HEK293 (cell line): ENCODE results near the gene SLC47A2.

ENCODE experiments used
- CTCF ChIA-PET: fragments of 350-600 bp; formaldehyde crosslinking; extraction: SDS; loops from one replicate; lab custom pipeline; 2021; ENCODE audit warnings: antibody characterized with exemption; lab: Yijun Ruan, JAX
- POLR2A ChIA-PET: fragments of 300-600 bp; formaldehyde crosslinking; extraction: SDS; loops from one replicate; lab custom pipeline; 2020; ENCODE audit warnings: antibody characterized with exemption, inconsistent platforms; lab: Yijun Ruan, JAX
- H3K27ac ChIP-seq: fragments of 200-500 bp; sonication (Bioruptor generic); 2 replicates; pipeline ENCODE4 v1.5.1; 2014; ENCODE audit warnings: low read depth, low read length, control low read depth, inconsistent platforms; ENCODE audit errors: extremely low read depth
- H3K36me3 ChIP-seq, 2 experiments: fragments of 200-500 bp in 1 of 2; sonication (Bioruptor generic) in 1 of 2; 1 replicate in 1 of 2; 2 replicates in 1 of 2; pipeline ENCODE4 v1.5.1; 2014 to 2017; ENCODE audit warnings: inconsistent platforms in 2 of 2, low read length in 2 of 2; ENCODE audit not compliant: control insufficient read depth in 2 of 2, insufficient read depth in 1 of 2
- H3K4me1 ChIP-seq: fragments of 200-500 bp; sonication (Bioruptor generic); 2 replicates; pipeline ENCODE4 v1.5.1; 2014; ENCODE audit warnings: mild to moderate bottlenecking, low read length, inconsistent platforms; ENCODE audit not compliant: control insufficient read depth, insufficient read depth
- H3K4me3 ChIP-seq: 2 replicates; pipeline ENCODE4 v1.5.1; 2011; ENCODE audit warnings: low read depth, mild to moderate bottlenecking, control low read depth, low read length, moderate library complexity
- H3K9me3 ChIP-seq: fragments of 200-500 bp; sonication (Bioruptor generic); 2 replicates; pipeline ENCODE4 v1.5.1; 2014; ENCODE audit warnings: low read depth, low read length, inconsistent platforms; ENCODE audit not compliant: control insufficient read depth, insufficient read depth
- EGR2 ChIP-seq: fragments of 450-650 bp; formaldehyde crosslinking; IDR thresholded peaks from 2 replicates; pipeline ENCODE4 v1.5.1; 2016; ENCODE audit warnings: low read depth, missing biosample characterization, missing genetic modification characterization
- GLIS2 ChIP-seq: fragments of 450-650 bp; formaldehyde crosslinking; IDR thresholded peaks from 2 replicates; pipeline ENCODE4 v1.5.1; 2016; ENCODE audit warnings: missing biosample characterization, missing genetic modification characterization
- KLF8 ChIP-seq: fragments of 450-650 bp; formaldehyde crosslinking; IDR thresholded peaks from 2 replicates; pipeline ENCODE4 v1.5.1; 2016; ENCODE audit warnings: missing biosample characterization, missing genetic modification characterization
- ZBTB1 ChIP-seq: fragments of 450-650 bp; formaldehyde crosslinking; IDR thresholded peaks from 2 replicates; pipeline ENCODE4 v1.5.1; 2016; ENCODE audit warnings: missing biosample characterization, missing genetic modification characterization
- ZBTB17 ChIP-seq: fragments of 450-650 bp; formaldehyde crosslinking; IDR thresholded peaks from 2 replicates; pipeline ENCODE4 v1.5.1; 2016; ENCODE audit warnings: missing biosample characterization, missing genetic modification characterization
- ZBTB20 ChIP-seq: fragments of 450-650 bp; formaldehyde crosslinking; IDR thresholded peaks from 2 replicates; pipeline ENCODE4 v1.5.1; 2016; ENCODE audit warnings: missing biosample characterization, missing genetic modification characterization
- ZFP3 ChIP-seq: fragments of 450-650 bp; formaldehyde crosslinking; IDR thresholded peaks from 2 replicates; pipeline ENCODE4 v1.5.1; 2016; ENCODE audit warnings: low read depth, missing biosample characterization, missing genetic modification characterization
- ZFP69B ChIP-seq: fragments of 450-650 bp; formaldehyde crosslinking; IDR thresholded peaks from 2 replicates; pipeline ENCODE4 v1.5.1; 2016; ENCODE audit warnings: missing biosample characterization, missing genetic modification characterization
- ZNF184 ChIP-seq: fragments of 450-650 bp; IDR thresholded peaks from 2 replicates; pipeline ENCODE4 v1.5.1; 2018; ENCODE audit warnings: missing biosample characterization, mild to moderate bottlenecking, missing genetic modification characterization
- ZNF223 ChIP-seq: fragments of 450-650 bp; formaldehyde crosslinking; IDR thresholded peaks from 2 replicates; pipeline ENCODE4 v1.5.1; 2016; ENCODE audit warnings: missing biosample characterization, missing genetic modification characterization
- ZNF280C ChIP-seq: fragments of 450-650 bp; formaldehyde crosslinking; IDR thresholded peaks from 2 replicates; pipeline ENCODE4 v1.5.1; 2016; ENCODE audit warnings: missing biosample characterization, missing genetic modification characterization
- ZNF280D ChIP-seq: fragments of 450-650 bp; formaldehyde crosslinking; IDR thresholded peaks from 2 replicates; pipeline ENCODE4 v1.5.1; 2016; ENCODE audit warnings: missing biosample characterization, missing genetic modification characterization
- ZNF324 ChIP-seq: fragments of 450-650 bp; formaldehyde crosslinking; IDR thresholded peaks from 2 replicates; pipeline ENCODE4 v1.5.1; 2016; ENCODE audit warnings: missing biosample characterization, missing genetic modification characterization
- ZNF391 ChIP-seq: fragments of 450-650 bp; formaldehyde crosslinking; IDR thresholded peaks from 2 replicates; pipeline ENCODE4 v1.5.1; 2016; ENCODE audit warnings: low read depth, missing biosample characterization, missing genetic modification characterization, borderline replicate concordance
- ZNF394 ChIP-seq: fragments of 450-650 bp; formaldehyde crosslinking; IDR thresholded peaks from 2 replicates; pipeline ENCODE4 v1.5.1; 2016; ENCODE audit warnings: missing biosample characterization, missing genetic modification characterization, mild to moderate bottlenecking, moderate library complexity, borderline replicate concordance
- ZNF404 ChIP-seq: fragments of 450-650 bp; formaldehyde crosslinking; IDR thresholded peaks from 2 replicates; pipeline ENCODE4 v1.5.1; 2017; ENCODE audit warnings: missing biosample characterization, missing genetic modification characterization
- ZNF416 ChIP-seq: fragments of 450-650 bp; formaldehyde crosslinking; IDR thresholded peaks from 2 replicates; pipeline ENCODE4 v1.5.1; 2016; ENCODE audit warnings: missing biosample characterization, missing genetic modification characterization
- ZNF48 ChIP-seq: fragments of 450-650 bp; formaldehyde crosslinking; IDR thresholded peaks from 2 replicates; pipeline ENCODE4 v1.5.1; 2016; ENCODE audit warnings: missing biosample characterization, missing genetic modification characterization
- ZNF501 ChIP-seq: fragments of 450-650 bp; formaldehyde crosslinking; IDR thresholded peaks from 2 replicates; pipeline ENCODE4 v1.5.1; 2016; ENCODE audit warnings: missing biosample characterization, missing genetic modification characterization
- ZNF513 ChIP-seq: fragments of 450-650 bp; IDR thresholded peaks from 2 replicates; pipeline ENCODE4 v1.5.1; 2018; ENCODE audit warnings: missing biosample characterization, missing genetic modification characterization
- ZNF530 ChIP-seq: fragments of 450-650 bp; formaldehyde crosslinking; IDR thresholded peaks from 2 replicates; pipeline ENCODE4 v1.5.1; 2016; ENCODE audit warnings: low read depth, missing biosample characterization, missing genetic modification characterization
- ZNF580 ChIP-seq: fragments of 450-650 bp; formaldehyde crosslinking; IDR thresholded peaks from 2 replicates; pipeline ENCODE4 v1.5.1; 2016; ENCODE audit warnings: missing biosample characterization, missing genetic modification characterization
- ZNF629 ChIP-seq: fragments of 450-650 bp; formaldehyde crosslinking; IDR thresholded peaks from 2 replicates; pipeline ENCODE4 v1.5.1; 2017; ENCODE audit warnings: missing biosample characterization, missing genetic modification characterization
- ZNF639 ChIP-seq: fragments of 450-650 bp; formaldehyde crosslinking; IDR thresholded peaks from 2 replicates; pipeline ENCODE4 v1.5.1; 2016; ENCODE audit warnings: missing biosample characterization, missing genetic modification characterization
- ZNF785 ChIP-seq: fragments of 450-650 bp; formaldehyde crosslinking; IDR thresholded peaks from 2 replicates; pipeline ENCODE4 v1.5.1; 2016; ENCODE audit warnings: missing biosample characterization, missing genetic modification characterization
- ZNF837 ChIP-seq: fragments of 450-650 bp; formaldehyde crosslinking; IDR thresholded peaks from 2 replicates; pipeline ENCODE4 v1.5.1; 2016; ENCODE audit warnings: missing biosample characterization, missing genetic modification characterization
- ZSCAN23 ChIP-seq: fragments of 450-650 bp; formaldehyde crosslinking; IDR thresholded peaks from 2 replicates; pipeline ENCODE4 v1.5.1; 2016; ENCODE audit warnings: missing biosample characterization, missing genetic modification characterization
- ZSCAN4 ChIP-seq: fragments of 450-650 bp; formaldehyde crosslinking; IDR thresholded peaks from 2 replicates; pipeline ENCODE4 v1.5.1; 2017; ENCODE audit warnings: missing biosample characterization, missing genetic modification characterization

SLC47A2 gene

GRCh38 chr17:19647697-19648474, 68.5 kb downstream of the SLC47A2 start:
- Histone ChIP-seq H3K27ac (peak overlapping the region; percentile 74), H3K4me3 (peak overlapping the region; percentile 86), H3K36me3 (peaks cover 4 to 16% of the 10 kb centered on the region in 2 experiments; a peak in 2 of 3 replicates), H3K9me3 (no peaks in the 10 kb centered on the region), H3K4me1 (peaks cover 25% of the 10 kb centered on the region)
- CTCF ChIA-PET, result interaction anchor here (0.6 to 5.1 kb wide), 17 partner anchors 8 to 698 kb away, joined by 3 to 35 read pairs (median 4); partner anchors contain the start of gene B9D1
- POLR2A ChIA-PET, result interaction anchor here (0.5 to 2.7 kb wide), 37 partner anchors 9 to 330 kb away, joined by 3 to 29 read pairs (median 4); partner anchors contain the start of genes AKAP10, MAPK7, SLC47A1 and ULK2
- peak; percentile 49; the same call in 1 of the 2 replicates for TF ChIP-seq ZNF629 (tag by site-specific recombination)
- TF ChIP-seq EGR2 (tag by site-specific recombination), result no peak
- TF ChIP-seq ZNF501 (tag by site-specific recombination), result peak; percentile 28; the same call in 1 of the 2 replicates
- no peak; the same call in 1 of the 2 replicates for TF ChIP-seq KLF8 (tag by site-specific recombination)
- 0 out of 2 replicates have a peak, but pooled peaks have one; percentile 56 for TF ChIP-seq ZNF530
- peak; percentile 58; the same call in 1 of the 2 replicates for TF ChIP-seq ZSCAN4
- 0 out of 2 replicates have a peak, but pooled peaks have one; percentile 40 for TF ChIP-seq ZNF391 (tag by site-specific recombination)
- TF ChIP-seq ZNF324 (tag by site-specific recombination), result peak; percentile 57; the same call in 1 of the 2 replicates
- TF ChIP-seq ZNF837, result no peak
- no peak for TF ChIP-seq ZNF223
- no peak for TF ChIP-seq ZBTB1 (tag by site-specific recombination)
- no peak; the same call in 1 of the 2 replicates for TF ChIP-seq ZNF513 (tag by site-specific recombination)
- no peak for TF ChIP-seq ZNF48 (tag by site-specific recombination)
- no peak for TF ChIP-seq ZNF404
- TF ChIP-seq ZNF280D (tag by site-specific recombination), result peak; percentile 87
- TF ChIP-seq ZBTB17 (tag by site-specific recombination), result peak; percentile 66
- peak; percentile 45 for TF ChIP-seq ZFP69B (tag by site-specific recombination)
- peak; percentile 96 for TF ChIP-seq ZBTB20 (tag by site-specific recombination)
- no peak for TF ChIP-seq ZNF416 (tag by site-specific recombination)
- peak; percentile 15; the same call in 1 of the 2 replicates for TF ChIP-seq ZNF580 (tag by site-specific recombination)
- 0 out of 2 replicates have a peak, but pooled peaks have one; percentile 14 for TF ChIP-seq ZSCAN23 (tag by site-specific recombination)
- no peak for TF ChIP-seq GLIS2 (tag by site-specific recombination)
- TF ChIP-seq ZFP3, result no peak
- peak; percentile 77 for TF ChIP-seq ZNF639 (tag by site-specific recombination)
- 0 out of 2 replicates have a peak, but pooled peaks have one; percentile 29 for TF ChIP-seq ZNF184 (tag by site-specific recombination)
- TF ChIP-seq ZNF785 (tag by site-specific recombination), result no peak
- peak; percentile 93 for TF ChIP-seq ZNF394 (tag by site-specific recombination)
- TF ChIP-seq ZNF280C (tag by site-specific recombination), result no peak
